ENCODE data around the gene LTB4R2. TPM values are rescaled to one million over a fixed set of nuclear protein-coding genes. Genes with fewer than 3 reads are reported as not detected.
"Not testable (repeated sequence)": the region's sequence is repeated elsewhere in the genome, so short reads cannot be mapped to it uniquely, and the experiment has no call there.

The LTB4R2 gene
- total RNA-seq, 1 donor from 2014 or later = 1.6 TPM

- H3K36me3 ChIP-seq (ENCODE audit: control insufficient read depth in 3 of 3, insufficient read depth in 3 of 3, low read length in 3 of 3) = no peaks in the 10 kb centered on the region
- H3K4me3 ChIP-seq (ENCODE audit: low read length in 3 of 3) = no peak overlapping the region
- H3K9ac ChIP-seq (ENCODE audit: low read depth in 1 of 3, low read length in 3 of 3) = no peak overlapping the region
- H3K27me3 ChIP-seq (ENCODE audit: control insufficient read depth in 3 of 3, insufficient read depth in 3 of 3, low read length in 3 of 3) = peaks cover 11 to 28% (median 17%) of the 10 kb centered on the region in 3 donors
- H3K4me1 ChIP-seq (ENCODE audit: control insufficient read depth in 3 of 3, insufficient read depth in 3 of 3, low read length in 3 of 3) = peaks cover 0 to 4% (median 0%) of the 10 kb centered on the region in 3 donors
- H3K9me3 ChIP-seq (ENCODE audit: control insufficient read depth in 3 of 3, low read length in 3 of 3) = no peaks in the 10 kb centered on the region
- H3K27ac ChIP-seq (ENCODE audit: low read depth, low read length) = no peak overlapping the region
These were observed 39.8 kb downstream of the LTB4R2 start for GRCh38 chr14:24349742-24350141.

- Histone ChIP-seq H3K27me3 (ENCODE audit: control insufficient read depth in 3 of 3, insufficient read depth in 3 of 3, low read length in 3 of 3) (peaks cover 11 to 28% (median 11%) of the 10 kb centered on the region in 3 donors), H3K36me3 (ENCODE audit: control insufficient read depth in 3 of 3, insufficient read depth in 3 of 3, low read length in 3 of 3) (no peaks in the 10 kb centered on the region), H3K9me3 (ENCODE audit: control insufficient read depth in 3 of 3, low read length in 3 of 3) (no peaks in the 10 kb centered on the region), H3K4me3 (ENCODE audit: low read length in 3 of 3) (no peak overlapping the region), H3K9ac (ENCODE audit: low read depth in 1 of 3, low read length in 3 of 3) (no peak overlapping the region), H3K4me1 (ENCODE audit: control insufficient read depth in 3 of 3, insufficient read depth in 3 of 3, low read length in 3 of 3) (peaks cover 0 to 4% (median 0%) of the 10 kb centered on the region in 3 donors), H3K27ac (ENCODE audit: low read depth, low read length) (no peak overlapping the region)
These were observed 41.6 kb downstream of the LTB4R2 start for GRCh38 chr14:24351517-24351916.

GRCh38 chr14:24353559-24354481 lies 43.9 kb downstream of the LTB4R2 start:
- no peaks in the 10 kb centered on the region for H3K4me1 ChIP-seq (ENCODE audit: control insufficient read depth in 3 of 3, insufficient read depth in 3 of 3, low read length in 3 of 3)
- H3K27ac ChIP-seq (ENCODE audit: low read depth, low read length) = no peak overlapping the region
- no peak overlapping the region for H3K9ac ChIP-seq (ENCODE audit: low read depth in 1 of 3, low read length in 3 of 3)

GRCh38 chr14:24354482-24354825 lies 44.5 kb downstream of the LTB4R2 start:
- H3K9ac ChIP-seq (ENCODE audit: low read depth in 1 of 3, low read length in 3 of 3); H3K27ac ChIP-seq (ENCODE audit: low read depth, low read length); H3K4me3 ChIP-seq (ENCODE audit: low read length in 3 of 3); H3K9me3 ChIP-seq (ENCODE audit: control insufficient read depth in 3 of 3, low read length in 3 of 3); H3K4me1 ChIP-seq (ENCODE audit: control insufficient read depth in 3 of 3, insufficient read depth in 3 of 3, low read length in 3 of 3); H3K36me3 ChIP-seq (ENCODE audit: control insufficient read depth in 3 of 3, insufficient read depth in 3 of 3, low read length in 3 of 3): not testable (repeated sequence)
- peaks cover 4 to 18% (median 7%) of the 10 kb centered on the region in 3 donors for H3K27me3 ChIP-seq (ENCODE audit: control insufficient read depth in 3 of 3, insufficient read depth in 3 of 3, low read length in 3 of 3)

More at GRCh38 chr14:24353559-24354481, 43.9 kb downstream of the LTB4R2 start:
- H3K36me3 ChIP-seq (ENCODE audit: control insufficient read depth in 3 of 3, insufficient read depth in 3 of 3, low read length in 3 of 3) = no peaks in the 10 kb centered on the region
- no peaks in the 10 kb centered on the region for H3K9me3 ChIP-seq (ENCODE audit: control insufficient read depth in 3 of 3, low read length in 3 of 3)
- peaks cover 4 to 21% (median 7%) of the 10 kb centered on the region in 3 donors for H3K27me3 ChIP-seq (ENCODE audit: control insufficient read depth in 3 of 3, insufficient read depth in 3 of 3, low read length in 3 of 3)
- H3K4me3 ChIP-seq (ENCODE audit: low read length in 3 of 3) = no peak overlapping the region

- Histone ChIP-seq H3K4me1 (ENCODE audit: control insufficient read depth in 3 of 3, insufficient read depth in 3 of 3, low read length in 3 of 3) (no peaks in the 10 kb centered on the region), H3K9me3 (ENCODE audit: control insufficient read depth in 3 of 3, low read length in 3 of 3) (no peaks in the 10 kb centered on the region), H3K36me3 (ENCODE audit: control insufficient read depth in 3 of 3, insufficient read depth in 3 of 3, low read length in 3 of 3) (no peaks in the 10 kb centered on the region)
These were observed 45.1 kb downstream of the LTB4R2 start for GRCh38 chr14:24355009-24355408.

GRCh38 chr14:24356208-24356607 lies 46.3 kb downstream of the LTB4R2 start:
- H3K9me3 ChIP-seq (ENCODE audit: control insufficient read depth in 3 of 3, low read length in 3 of 3) = no peaks in the 10 kb centered on the region
- H3K9ac ChIP-seq (ENCODE audit: low read depth in 1 of 3, low read length in 3 of 3) = no peak overlapping the region

More at GRCh38 chr14:24355009-24355408, 45.1 kb downstream of the LTB4R2 start:
- Histone ChIP-seq H3K27me3 (ENCODE audit: control insufficient read depth in 3 of 3, insufficient read depth in 3 of 3, low read length in 3 of 3) (peaks cover 4 to 18% (median 7%) of the 10 kb centered on the region in 3 donors), H3K4me3 (ENCODE audit: low read length in 3 of 3) (no peak overlapping the region), H3K27ac (ENCODE audit: low read depth, low read length) (no peak overlapping the region), H3K9ac (ENCODE audit: low read depth in 1 of 3, low read length in 3 of 3) (no peak overlapping the region)

GRCh38 chr14:24360281-24360680 lies 50.3 kb downstream of the LTB4R2 start:
- no peak overlapping the region for H3K27ac ChIP-seq (ENCODE audit: low read depth, low read length)
- peaks cover 0 to 11% (median 2%) of the 10 kb centered on the region in 3 donors for H3K27me3 ChIP-seq (ENCODE audit: control insufficient read depth in 3 of 3, insufficient read depth in 3 of 3, low read length in 3 of 3)
- no peak overlapping the region for H3K4me3 ChIP-seq (ENCODE audit: low read length in 3 of 3)
- no peak overlapping the region for H3K9ac ChIP-seq (ENCODE audit: low read depth in 1 of 3, low read length in 3 of 3)
- no peaks in the 10 kb centered on the region for H3K9me3 ChIP-seq (ENCODE audit: control insufficient read depth in 3 of 3, low read length in 3 of 3)
- peaks cover 0 to 4% (median 3%) of the 10 kb centered on the region in 3 donors for H3K4me1 ChIP-seq (ENCODE audit: control insufficient read depth in 3 of 3, insufficient read depth in 3 of 3, low read length in 3 of 3)
- H3K36me3 ChIP-seq (ENCODE audit: control insufficient read depth in 3 of 3, insufficient read depth in 3 of 3, low read length in 3 of 3) = no peaks in the 10 kb centered on the region

More at GRCh38 chr14:24356208-24356607, 46.3 kb downstream of the LTB4R2 start:
- H3K36me3 ChIP-seq (ENCODE audit: control insufficient read depth in 3 of 3, insufficient read depth in 3 of 3, low read length in 3 of 3) = no peaks in the 10 kb centered on the region
- H3K4me3 ChIP-seq (ENCODE audit: low read length in 3 of 3) = no peak overlapping the region
- peaks cover 4 to 17% (median 7%) of the 10 kb centered on the region in 3 donors for H3K27me3 ChIP-seq (ENCODE audit: control insufficient read depth in 3 of 3, insufficient read depth in 3 of 3, low read length in 3 of 3)
- no peaks in the 10 kb centered on the region for H3K4me1 ChIP-seq (ENCODE audit: control insufficient read depth in 3 of 3, insufficient read depth in 3 of 3, low read length in 3 of 3)
- H3K27ac ChIP-seq (ENCODE audit: low read depth, low read length) = no peak overlapping the region

- H3K4me1 ChIP-seq (ENCODE audit: control insufficient read depth in 3 of 3, insufficient read depth in 3 of 3, low read length in 3 of 3) = peaks cover 7 to 10% (median 10%) of the 10 kb centered on the region in 3 donors
- no peak overlapping the region for H3K4me3 ChIP-seq (ENCODE audit: low read length in 3 of 3)
- H3K27ac ChIP-seq (ENCODE audit: low read depth, low read length) = no peak overlapping the region
- H3K36me3 ChIP-seq (ENCODE audit: control insufficient read depth in 3 of 3, insufficient read depth in 3 of 3, low read length in 3 of 3) = no peaks in the 10 kb centered on the region
- H3K9me3 ChIP-seq (ENCODE audit: control insufficient read depth in 3 of 3, low read length in 3 of 3) = no peaks in the 10 kb centered on the region
- peaks cover 4 to 17% (median 11%) of the 10 kb centered on the region in 3 donors for H3K27me3 ChIP-seq (ENCODE audit: control insufficient read depth in 3 of 3, insufficient read depth in 3 of 3, low read length in 3 of 3)
- H3K9ac ChIP-seq (ENCODE audit: low read depth in 1 of 3, low read length in 3 of 3) = no peak overlapping the region
These were observed 51.4 kb downstream of the LTB4R2 start for GRCh38 chr14:24361326-24361725.

All from skeletal muscle tissue (tissue), 4 donors.